DOHH2 (cell line): ENCODE results near the gene ACIN1.

Experiments
- H3F3A ChIP-seq: fragments of 200-600 bp; sonication (generic), shearing (Covaris generic); 2 replicates; pipeline ENCODE4 v1.6.0; 2016; ENCODE audit warnings: antibody characterized with exemption, mild to moderate bottlenecking; ENCODE audit not compliant: control insufficient read depth, insufficient read depth
- H3K27ac ChIP-seq: fragments of 200-600 bp; sonication (generic); 2 replicates; pipeline ENCODE4 v1.5.1; 2014; ENCODE audit warnings: low read depth, mild to moderate bottlenecking, low read length, moderate library complexity
- H3K27me3 ChIP-seq: fragments of 200-600 bp; sonication (generic); 2 replicates; pipeline ENCODE4 v1.6.1; 2014; ENCODE audit warnings: mild to moderate bottlenecking, low read length, mixed read lengths; ENCODE audit not compliant: control insufficient read depth
- H3K36me3 ChIP-seq: fragments of 200-600 bp; sonication (generic); 2 replicates; pipeline ENCODE4 v1.6.1; 2014; ENCODE audit warnings: mild to moderate bottlenecking, low read length, moderate library complexity, mixed read lengths; ENCODE audit not compliant: control insufficient read depth
- H3K4me1 ChIP-seq: fragments of 200-600 bp; sonication (generic); 2 replicates; pipeline ENCODE4 v1.6.1; 2014; ENCODE audit warnings: mild to moderate bottlenecking, low read length, mixed read lengths; ENCODE audit not compliant: control insufficient read depth
- H3K4me2 ChIP-seq: fragments of 200-600 bp; sonication (generic); 2 replicates; pipeline ENCODE4 v1.6.0; 2014; ENCODE audit warnings: mild to moderate bottlenecking, low read length, moderate library complexity
- H3K4me3 ChIP-seq: fragments of 200-600 bp; sonication (generic); 2 replicates; pipeline ENCODE4 v1.5.1; 2014; ENCODE audit warnings: mild to moderate bottlenecking, low read length, mixed read lengths
- H3K79me2 ChIP-seq: fragments of 200-600 bp; sonication (generic); 2 replicates; pipeline ENCODE4 v1.6.1; 2014; ENCODE audit warnings: mild to moderate bottlenecking, low read length, mixed read lengths; ENCODE audit not compliant: control insufficient read depth
- H3K9me2 ChIP-seq: fragments of 200-600 bp; sonication (generic); replicated peaks from 2 replicates; pipeline ENCODE4 v1.6.1; 2014; ENCODE audit warnings: mild to moderate bottlenecking, low read length, mixed read lengths; ENCODE audit not compliant: control insufficient read depth
- H3K9me3 ChIP-seq: fragments of 200-600 bp; sonication (generic); 2 replicates; pipeline ENCODE4 v1.6.1; 2014; ENCODE audit warnings: antibody characterized with exemption, low read length, mixed read lengths; ENCODE audit not compliant: control insufficient read depth, insufficient read depth
- H4K20me1 ChIP-seq: fragments of 200-600 bp; sonication (generic); 2 replicates; pipeline ENCODE4 v1.6.0; 2014; ENCODE audit warnings: low read depth, mild to moderate bottlenecking, antibody characterized with exemption, low read length, moderate library complexity; ENCODE audit not compliant: control insufficient read depth, insufficient read depth
- EZH2phosphoT487 ChIP-seq: fragments of 200-600 bp; sonication (generic); IDR thresholded peaks from 2 replicates; pipeline ENCODE4 v1.6.1; 2017; ENCODE audit warnings: borderline replicate concordance, mild to moderate bottlenecking, antibody characterized with exemption, low read length, moderate library complexity, mixed read lengths
- TF ChIP-seq, protein P1 (sequence below): fragments of 200-600 bp; sonication (generic); IDR thresholded peaks from one replicate; pipeline ENCODE4 v1.5.1; 2014; ENCODE audit warnings: antibody characterized with exemption, mild to moderate bottlenecking, low read depth, low read length; ENCODE audit not compliant: poor library complexity, severe bottlenecking

Gene ACIN1

DNA sequence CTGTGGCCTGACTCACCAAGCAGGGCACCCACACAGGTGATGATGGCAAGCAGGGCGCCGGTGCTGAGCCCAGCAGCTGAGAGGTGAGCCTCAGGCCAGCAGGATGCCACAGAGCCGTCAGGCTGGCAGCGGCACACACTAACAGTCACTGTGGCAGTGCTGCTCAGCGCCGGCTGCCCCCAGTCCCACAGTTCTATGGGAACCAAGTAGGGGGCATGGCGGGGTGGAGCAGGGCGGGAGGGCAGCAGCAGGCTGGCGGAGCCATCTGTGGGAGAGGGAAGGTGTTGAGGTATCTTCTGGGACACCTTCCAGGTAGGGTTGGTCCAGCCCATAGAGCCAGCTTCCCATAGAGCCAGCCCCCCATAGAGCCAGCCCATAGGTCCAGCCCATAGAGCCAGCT lies 45.9 kb downstream of the ACIN1 start:
- no peak for TF ChIP-seq EZH2phosphoT487
- TF ChIP-seq, protein P1, sequence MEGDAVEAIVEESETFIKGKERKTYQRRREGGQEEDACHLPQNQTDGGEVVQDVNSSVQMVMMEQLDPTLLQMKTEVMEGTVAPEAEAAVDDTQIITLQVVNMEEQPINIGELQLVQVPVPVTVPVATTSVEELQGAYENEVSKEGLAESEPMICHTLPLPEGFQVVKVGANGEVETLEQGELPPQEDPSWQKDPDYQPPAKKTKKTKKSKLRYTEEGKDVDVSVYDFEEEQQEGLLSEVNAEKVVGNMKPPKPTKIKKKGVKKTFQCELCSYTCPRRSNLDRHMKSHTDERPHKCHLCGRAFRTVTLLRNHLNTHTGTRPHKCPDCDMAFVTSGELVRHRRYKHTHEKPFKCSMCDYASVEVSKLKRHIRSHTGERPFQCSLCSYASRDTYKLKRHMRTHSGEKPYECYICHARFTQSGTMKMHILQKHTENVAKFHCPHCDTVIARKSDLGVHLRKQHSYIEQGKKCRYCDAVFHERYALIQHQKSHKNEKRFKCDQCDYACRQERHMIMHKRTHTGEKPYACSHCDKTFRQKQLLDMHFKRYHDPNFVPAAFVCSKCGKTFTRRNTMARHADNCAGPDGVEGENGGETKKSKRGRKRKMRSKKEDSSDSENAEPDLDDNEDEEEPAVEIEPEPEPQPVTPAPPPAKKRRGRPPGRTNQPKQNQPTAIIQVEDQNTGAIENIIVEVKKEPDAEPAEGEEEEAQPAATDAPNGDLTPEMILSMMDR: no peak
- no peaks in the 10 kb centered on the region for H3K9me3 ChIP-seq

DNA sequence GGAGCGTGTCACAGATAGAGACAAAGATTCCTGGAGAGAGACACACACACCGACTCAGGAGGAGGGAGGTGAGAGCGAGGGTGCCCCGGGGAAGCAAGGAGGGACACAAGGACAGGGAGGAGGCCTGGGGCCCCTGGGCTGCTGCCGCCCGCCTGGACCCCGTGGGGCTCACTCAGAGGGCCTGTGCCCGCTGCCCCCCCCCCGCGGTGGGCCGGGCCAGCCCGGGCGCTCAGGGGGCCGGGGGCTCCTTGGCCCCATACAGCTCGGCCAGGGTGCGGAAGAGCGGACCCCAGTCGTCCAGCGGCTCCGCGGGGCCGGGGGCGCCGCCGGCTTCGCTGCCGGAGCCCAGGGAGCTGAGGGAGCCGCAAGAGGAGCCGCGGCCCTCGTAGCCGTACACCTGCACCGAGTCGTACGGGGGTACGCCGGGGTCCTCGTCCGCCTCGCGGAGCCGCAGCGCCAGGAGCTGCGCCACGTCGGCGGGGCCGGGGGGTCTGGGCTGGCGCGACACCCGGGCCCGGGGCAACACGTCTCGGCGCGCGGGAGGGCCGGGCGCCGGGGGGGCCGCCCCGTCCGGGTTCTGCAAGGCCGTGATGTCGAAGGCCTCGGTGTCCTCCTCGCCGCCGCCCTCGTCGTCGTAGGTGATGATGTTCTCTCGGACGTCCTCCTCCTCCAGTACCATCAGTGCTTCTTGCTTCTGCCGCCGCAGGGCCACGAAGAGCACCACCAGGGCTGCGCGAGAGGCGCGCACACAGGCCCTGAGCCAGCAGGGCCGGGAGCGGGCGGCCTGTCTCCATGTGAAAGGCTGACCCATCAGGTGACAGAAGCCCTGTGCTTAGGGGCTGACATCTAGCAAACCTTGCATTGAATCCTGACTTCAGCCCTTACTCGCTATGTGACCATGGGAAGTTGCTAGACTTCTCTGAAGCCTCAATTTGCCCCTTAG lies 46.9 kb downstream of the ACIN1 start:
- Histone ChIP-seq H3K4me2 (no peak overlapping the region), H3K36me3 (no peaks in the 10 kb centered on the region), H3K79me2 (no peaks in the 10 kb centered on the region), H3K9me3 (no peaks in the 10 kb centered on the region), H3K27me3 (no peaks in the 10 kb centered on the region), H3K4me3 (no peak overlapping the region), H3K27ac (no peak overlapping the region), H3F3A (no peaks in the 10 kb centered on the region), H4K20me1 (no peaks in the 10 kb centered on the region), H3K4me1 (no peaks in the 10 kb centered on the region), H3K9me2 (no peaks in the 10 kb centered on the region)
- TF ChIP-seq, protein P1: no peak
- no peak for TF ChIP-seq EZH2phosphoT487

More for the DNA sequence above, 45.9 kb downstream of the ACIN1 start:
- Histone ChIP-seq H3K9me2 (no peaks in the 10 kb centered on the region), H4K20me1 (no peaks in the 10 kb centered on the region), H3F3A (no peaks in the 10 kb centered on the region), H3K27me3 (no peaks in the 10 kb centered on the region), H3K4me3 (no peak overlapping the region), H3K4me2 (no peak overlapping the region), H3K79me2 (no peaks in the 10 kb centered on the region), H3K27ac (no peak overlapping the region), H3K36me3 (no peaks in the 10 kb centered on the region), H3K4me1 (no peaks in the 10 kb centered on the region)

DNA sequence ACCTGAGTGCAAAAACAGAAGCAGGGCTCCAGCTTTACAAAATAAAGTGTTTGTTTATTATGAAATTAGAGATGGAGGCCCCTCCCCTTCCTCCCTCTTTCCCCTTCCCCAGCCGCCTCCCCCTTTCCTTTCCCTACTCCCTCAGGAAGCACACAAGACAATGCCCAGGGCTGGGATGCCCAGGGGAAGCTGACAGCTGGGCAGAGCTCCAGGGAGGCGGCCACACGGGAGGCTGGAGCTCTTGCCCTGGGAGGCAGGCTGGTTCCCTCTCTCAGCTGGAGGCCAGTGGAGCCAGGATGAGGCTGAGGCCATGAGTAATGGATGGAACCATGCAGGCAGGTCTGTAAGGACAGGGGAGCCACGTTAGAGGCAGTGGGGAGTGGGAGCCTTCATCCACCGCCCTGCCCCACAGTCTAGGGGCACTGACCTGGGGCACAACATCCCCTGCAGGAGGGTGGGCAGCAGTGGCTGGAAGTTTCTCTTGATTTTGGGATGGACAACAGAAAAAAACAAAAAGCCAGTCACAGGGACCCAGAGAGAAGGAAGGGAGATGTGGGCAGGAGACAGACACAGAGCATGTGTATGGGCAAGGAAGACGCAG lies 47.8 kb downstream of the ACIN1 start:
- no peaks in the 10 kb centered on the region for H3K4me1 ChIP-seq
- H3K36me3 ChIP-seq: no peaks in the 10 kb centered on the region
- TF ChIP-seq, protein P1: no peak
- no peak for TF ChIP-seq EZH2phosphoT487

More for the DNA sequence above, 47.8 kb downstream of the ACIN1 start:
- Histone ChIP-seq H4K20me1 (no peaks in the 10 kb centered on the region), H3K4me3 (no peak overlapping the region), H3K9me3 (no peaks in the 10 kb centered on the region), H3K27ac (no peak overlapping the region), H3K27me3 (no peaks in the 10 kb centered on the region), H3K4me2 (no peak overlapping the region), H3K9me2 (no peaks in the 10 kb centered on the region), H3F3A (no peaks in the 10 kb centered on the region), H3K79me2 (no peaks in the 10 kb centered on the region)
